ENCODE data around the gene RIBC1.

DNA sequence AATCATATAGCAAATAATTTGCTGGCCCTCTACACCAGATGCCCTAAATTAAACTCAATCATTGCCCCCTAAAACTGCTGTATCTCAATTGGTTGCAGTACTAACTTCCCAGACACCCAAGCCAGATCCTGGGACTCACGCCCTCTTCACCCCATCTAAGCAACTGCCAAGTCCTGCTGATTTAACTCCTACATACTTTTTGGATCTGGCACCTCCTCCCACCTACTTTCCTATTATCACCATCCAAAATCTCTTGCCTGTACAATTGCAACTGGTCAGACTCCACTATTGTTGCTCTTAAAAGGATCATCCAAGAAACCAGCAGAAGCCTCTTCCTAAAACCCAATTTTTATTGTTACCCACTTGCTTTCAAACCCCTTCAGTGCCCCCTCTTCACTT, 16.2 kb downstream of the RIBC1 start:
- TF ChIP-seq, protein P1, sequence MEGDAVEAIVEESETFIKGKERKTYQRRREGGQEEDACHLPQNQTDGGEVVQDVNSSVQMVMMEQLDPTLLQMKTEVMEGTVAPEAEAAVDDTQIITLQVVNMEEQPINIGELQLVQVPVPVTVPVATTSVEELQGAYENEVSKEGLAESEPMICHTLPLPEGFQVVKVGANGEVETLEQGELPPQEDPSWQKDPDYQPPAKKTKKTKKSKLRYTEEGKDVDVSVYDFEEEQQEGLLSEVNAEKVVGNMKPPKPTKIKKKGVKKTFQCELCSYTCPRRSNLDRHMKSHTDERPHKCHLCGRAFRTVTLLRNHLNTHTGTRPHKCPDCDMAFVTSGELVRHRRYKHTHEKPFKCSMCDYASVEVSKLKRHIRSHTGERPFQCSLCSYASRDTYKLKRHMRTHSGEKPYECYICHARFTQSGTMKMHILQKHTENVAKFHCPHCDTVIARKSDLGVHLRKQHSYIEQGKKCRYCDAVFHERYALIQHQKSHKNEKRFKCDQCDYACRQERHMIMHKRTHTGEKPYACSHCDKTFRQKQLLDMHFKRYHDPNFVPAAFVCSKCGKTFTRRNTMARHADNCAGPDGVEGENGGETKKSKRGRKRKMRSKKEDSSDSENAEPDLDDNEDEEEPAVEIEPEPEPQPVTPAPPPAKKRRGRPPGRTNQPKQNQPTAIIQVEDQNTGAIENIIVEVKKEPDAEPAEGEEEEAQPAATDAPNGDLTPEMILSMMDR (IDR thresholded peaks at IDR 0.05) = no peak
- TF ChIP-seq POLR2A (IDR thresholded peaks at IDR 0.05) = no peak
